ENCODE results near the gene POLG2. TPM values are rescaled to one million over a fixed set of nuclear protein-coding genes. Genes with fewer than 3 reads are reported as not detected.
A peak's percentile ranks its signal among the peaks of the same experiment; 100 is the strongest.

The POLG2 gene
- total RNA-seq, 1 donor from 2014 or later = 6.9 TPM

DNA sequence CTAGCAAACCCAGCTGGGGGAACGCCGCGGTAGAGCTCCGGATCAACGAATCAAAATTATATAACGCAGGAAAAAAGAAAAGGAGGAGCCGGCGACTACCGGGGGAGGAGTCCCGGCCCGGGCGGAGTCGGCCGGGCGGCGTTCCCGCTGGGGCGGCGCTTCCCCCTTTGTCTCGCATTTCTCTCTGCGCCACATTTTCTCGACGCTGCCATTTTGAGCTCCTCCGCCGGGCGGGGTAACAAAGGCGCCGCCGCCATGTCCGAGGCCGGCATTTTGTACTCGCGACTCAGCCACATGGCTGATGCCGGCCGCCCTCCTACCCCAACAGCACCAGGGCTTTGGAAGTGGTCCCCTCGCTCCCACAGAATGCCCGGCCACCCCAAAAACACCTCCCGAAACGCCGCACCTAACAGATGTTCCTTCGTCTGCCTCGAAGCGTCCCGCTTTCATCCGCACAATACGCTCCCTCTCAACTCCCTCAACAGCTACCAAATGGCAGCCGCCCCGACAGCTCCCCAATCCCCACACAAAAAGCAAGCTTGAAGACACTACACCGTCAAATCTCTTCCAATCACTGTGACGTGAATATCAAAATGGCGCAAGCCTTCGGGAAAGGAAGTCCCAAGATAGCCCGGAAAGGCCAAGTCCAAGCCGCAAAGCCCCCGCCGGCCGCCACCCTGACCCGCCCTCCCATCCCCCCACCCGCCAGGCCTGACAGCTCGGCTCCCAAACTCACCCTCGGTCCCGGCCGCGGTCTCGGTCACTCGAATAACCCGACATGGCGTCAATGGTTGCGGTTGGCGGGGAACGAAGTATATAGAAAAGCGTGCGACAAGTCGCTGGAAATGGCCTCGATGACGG is 8.7 kb upstream of the POLG2 start:
- peak overlapping the region; percentile 100 for H3K4me3 ChIP-seq (ENCODE audit: low read depth, low read length)
- no peaks in the 10 kb centered on the region for H3K27me3 ChIP-seq (ENCODE audit: control insufficient read depth, insufficient read depth, low read length)
- TF ChIP-seq, protein P1, sequence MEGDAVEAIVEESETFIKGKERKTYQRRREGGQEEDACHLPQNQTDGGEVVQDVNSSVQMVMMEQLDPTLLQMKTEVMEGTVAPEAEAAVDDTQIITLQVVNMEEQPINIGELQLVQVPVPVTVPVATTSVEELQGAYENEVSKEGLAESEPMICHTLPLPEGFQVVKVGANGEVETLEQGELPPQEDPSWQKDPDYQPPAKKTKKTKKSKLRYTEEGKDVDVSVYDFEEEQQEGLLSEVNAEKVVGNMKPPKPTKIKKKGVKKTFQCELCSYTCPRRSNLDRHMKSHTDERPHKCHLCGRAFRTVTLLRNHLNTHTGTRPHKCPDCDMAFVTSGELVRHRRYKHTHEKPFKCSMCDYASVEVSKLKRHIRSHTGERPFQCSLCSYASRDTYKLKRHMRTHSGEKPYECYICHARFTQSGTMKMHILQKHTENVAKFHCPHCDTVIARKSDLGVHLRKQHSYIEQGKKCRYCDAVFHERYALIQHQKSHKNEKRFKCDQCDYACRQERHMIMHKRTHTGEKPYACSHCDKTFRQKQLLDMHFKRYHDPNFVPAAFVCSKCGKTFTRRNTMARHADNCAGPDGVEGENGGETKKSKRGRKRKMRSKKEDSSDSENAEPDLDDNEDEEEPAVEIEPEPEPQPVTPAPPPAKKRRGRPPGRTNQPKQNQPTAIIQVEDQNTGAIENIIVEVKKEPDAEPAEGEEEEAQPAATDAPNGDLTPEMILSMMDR (IDR thresholded peaks at IDR 0.05; ENCODE audit: insufficient read depth, low read length, poor library complexity, severe bottlenecking) = no peak
- H3K36me3 ChIP-seq (ENCODE audit: control insufficient read depth, insufficient read depth, low read length) = peaks cover 7% of the 10 kb centered on the region
- DNase-seq (ENCODE audit: low read depth) = no peak

DNA sequence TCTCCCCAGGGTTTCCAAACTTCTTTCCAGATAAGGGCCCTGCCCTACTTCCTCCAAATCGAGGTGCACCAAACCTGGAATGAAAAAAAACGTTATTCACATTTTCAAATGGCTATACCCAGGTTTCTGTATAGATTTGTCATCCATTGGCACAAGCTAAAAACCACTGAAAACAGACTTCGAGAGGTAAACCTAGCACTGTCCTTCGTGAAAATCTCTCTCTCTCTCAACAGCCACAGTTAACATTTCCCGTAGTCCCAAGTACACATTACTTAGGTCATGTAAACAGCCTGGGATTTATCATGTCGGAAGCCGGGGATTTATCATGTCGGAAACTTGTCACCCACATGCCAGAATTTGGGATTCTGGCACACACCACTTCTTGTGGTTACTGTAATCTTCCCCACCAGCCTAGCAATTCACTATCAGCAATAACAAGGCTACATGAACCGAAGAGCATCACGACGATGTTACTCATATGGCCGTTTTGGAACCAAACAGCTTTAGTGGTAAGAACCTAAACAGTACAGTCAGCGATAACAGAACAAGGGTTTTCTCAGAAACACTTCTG is 8.0 kb upstream of the POLG2 start:
- peaks cover 7% of the 10 kb centered on the region for H3K36me3 ChIP-seq (ENCODE audit: control insufficient read depth, insufficient read depth, low read length)
- H3K4me3 ChIP-seq (ENCODE audit: low read depth, low read length) = peak overlapping the region; percentile 100
- TF ChIP-seq, protein P1 (IDR thresholded peaks at IDR 0.05; ENCODE audit: insufficient read depth, low read length, poor library complexity, severe bottlenecking) = no peak
- no peak for DNase-seq (ENCODE audit: low read depth)
- no peaks in the 10 kb centered on the region for H3K27me3 ChIP-seq (ENCODE audit: control insufficient read depth, insufficient read depth, low read length)

DNA sequence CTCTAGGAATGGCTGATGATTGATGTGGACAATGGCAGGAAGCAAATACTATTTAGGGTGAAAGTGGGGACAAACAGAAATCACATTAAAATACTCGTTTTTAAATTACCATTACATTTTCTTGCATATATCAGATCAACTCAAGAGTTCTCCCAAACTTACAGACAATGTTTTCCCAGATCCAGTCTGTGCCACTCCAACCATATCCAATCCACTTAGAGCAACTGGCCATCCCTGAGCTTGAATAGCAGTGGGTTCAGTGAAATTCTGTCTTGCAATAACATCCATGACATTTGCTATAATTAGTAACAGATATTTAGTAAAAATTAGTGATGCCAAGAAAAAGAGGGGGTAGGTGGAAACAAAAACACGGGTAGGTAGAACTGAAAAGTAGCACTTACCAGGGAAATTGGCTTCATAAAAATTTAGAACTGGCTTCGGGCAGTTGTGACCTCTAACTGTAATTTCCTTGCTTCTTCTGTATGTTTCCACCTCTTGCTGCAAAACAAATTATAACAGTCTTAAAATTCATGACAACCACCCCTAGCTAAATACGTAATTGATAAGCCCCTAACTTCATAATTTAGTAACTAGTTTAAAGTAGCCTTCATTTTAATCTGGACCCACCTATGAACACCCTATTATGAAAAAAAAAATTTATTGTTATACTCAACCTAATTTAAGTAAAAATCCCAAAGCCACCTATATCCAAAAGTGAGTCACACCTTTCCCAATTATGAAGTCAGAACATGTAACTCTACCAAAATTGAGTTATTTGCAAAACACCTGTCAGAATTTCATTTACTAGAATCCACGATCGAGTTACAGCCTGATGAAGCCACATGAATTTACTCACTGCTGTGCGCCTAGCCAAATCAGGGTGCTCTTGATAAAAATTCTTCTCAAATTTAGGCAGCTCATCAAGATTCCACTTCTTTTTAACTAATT is 7.2 kb upstream of the POLG2 start:
- DNase-seq (ENCODE audit: low read depth) = no peak
- H3K4me3 ChIP-seq (ENCODE audit: low read depth, low read length) = peak overlapping the region; percentile 100
- H3K27me3 ChIP-seq (ENCODE audit: control insufficient read depth, insufficient read depth, low read length) = no peaks in the 10 kb centered on the region
- TF ChIP-seq, protein P1 (IDR thresholded peaks at IDR 0.05; ENCODE audit: insufficient read depth, low read length, poor library complexity, severe bottlenecking) = no peak
- H3K36me3 ChIP-seq (ENCODE audit: control insufficient read depth, insufficient read depth, low read length) = peaks cover 7% of the 10 kb centered on the region

DNA sequence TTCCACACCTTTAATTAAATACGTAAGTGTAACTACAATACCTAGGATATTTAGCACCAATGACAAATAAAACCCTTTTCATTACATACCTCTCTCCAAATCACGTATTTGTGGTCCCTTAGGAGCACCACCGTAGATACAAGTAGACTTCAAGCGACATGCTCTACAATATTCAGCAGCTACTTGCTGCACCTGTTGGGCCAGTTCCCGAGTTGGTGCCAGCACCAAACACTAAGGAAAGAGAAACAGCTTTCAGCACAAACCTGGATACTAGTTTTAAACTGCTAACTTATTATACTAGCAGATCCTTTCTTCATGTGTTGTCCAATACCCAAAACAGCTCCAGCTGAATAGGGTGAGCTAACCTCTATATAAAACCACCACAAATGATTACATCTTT is 6.5 kb upstream of the POLG2 start:
- Histone ChIP-seq H3K27me3 (ENCODE audit: control insufficient read depth, insufficient read depth, low read length) (no peaks in the 10 kb centered on the region), H3K36me3 (ENCODE audit: control insufficient read depth, insufficient read depth, low read length) (peaks cover 7% of the 10 kb centered on the region), H3K4me3 (ENCODE audit: low read depth, low read length) (no peak overlapping the region)
- TF ChIP-seq, protein P1 (IDR thresholded peaks at IDR 0.05; ENCODE audit: insufficient read depth, low read length, poor library complexity, severe bottlenecking) = no peak
- DNase-seq (ENCODE audit: low read depth) = no peak

DNA sequence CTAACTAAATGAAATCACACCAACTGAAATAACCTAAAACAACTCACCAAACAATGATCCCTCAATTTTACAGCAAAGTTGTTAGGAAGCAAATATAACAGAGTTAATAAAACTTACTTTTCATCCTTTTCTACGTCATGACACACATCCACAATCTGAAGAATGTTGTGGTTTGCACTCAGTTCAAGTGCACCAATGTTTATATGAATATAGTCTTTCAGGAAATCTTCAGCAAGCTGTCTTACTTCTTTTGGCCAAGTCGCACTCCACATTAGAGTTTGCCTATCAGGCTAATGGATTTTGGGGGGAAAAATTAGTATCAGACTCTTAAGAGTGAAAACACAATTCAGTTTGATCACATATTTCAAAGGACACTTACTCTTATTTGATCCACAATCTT is 6.0 kb upstream of the POLG2 start:
- Histone ChIP-seq H3K36me3 (ENCODE audit: control insufficient read depth, insufficient read depth, low read length) (peaks cover 7% of the 10 kb centered on the region), H3K27me3 (ENCODE audit: control insufficient read depth, insufficient read depth, low read length) (no peaks in the 10 kb centered on the region), H3K4me3 (ENCODE audit: low read depth, low read length) (no peak overlapping the region)
- DNase-seq (ENCODE audit: low read depth) = no peak
- TF ChIP-seq, protein P1 (IDR thresholded peaks at IDR 0.05; ENCODE audit: insufficient read depth, low read length, poor library complexity, severe bottlenecking) = no peak

Data from kidney epithelial cell (primary cell).